Gastroesophageal sphincter (tissue), 4 donors: Measurements from ENCODE around the gene PCGF3. TPM values are rescaled to one million over a fixed set of nuclear protein-coding genes. Genes with fewer than 3 reads are reported as not detected.

Source experiments
- ATAC-seq: fragments of 150-250 bp; one replicate; pipeline ENCODE4 v1.9.1; 2016; ENCODE audit warnings: mild to moderate bottlenecking, moderate library complexity
- H3K27ac ChIP-seq, 4 donors: fragments of 200-600 bp; sonication (generic) in 3 of 4; 1 replicate in 3 of 4; 2 replicates in 1 of 4; pipeline ENCODE4 v1.5.1; 2016 to 2019
- H3K27me3 ChIP-seq: fragments of 200-600 bp; sonication (generic); one replicate; pipeline ENCODE4 v1.5.1; 2019
- H3K36me3 ChIP-seq, 2 donors: fragments of 200-600 bp; sonication (generic); one replicate each; pipeline ENCODE4 v1.5.1; 2019; ENCODE audit warnings: control low read depth in 1 of 2
- H3K4me1 ChIP-seq, 3 donors: fragments of 200-600 bp; sonication (generic); 1 replicate in 2 of 3; 2 replicates in 1 of 3; pipeline ENCODE4 v1.5.1; 2016 to 2019; ENCODE audit warnings: control low read depth in 2 of 3
- H3K4me3 ChIP-seq, 2 donors: fragments of 200-600 bp; sonication (generic); one replicate each; pipeline ENCODE4 v1.5.1; 2019; ENCODE audit warnings: mild to moderate bottlenecking in 1 of 2, moderate library complexity in 1 of 2
- H3K9me3 ChIP-seq, 3 donors: fragments of 200-600 bp; sonication (generic); one replicate each; pipeline ENCODE4 v1.5.1; 2017 to 2019; ENCODE audit warnings: control low read depth in 2 of 3
- CTCF ChIP-seq, 4 experiments: fragments of 200-600 bp in 2 of 4; fragments of 450-650 bp in 2 of 4; sonication (generic) in 1 of 4; IDR thresholded peaks; one replicate each; pipeline ENCODE4 v1.5.1; 2017 to 2019; ENCODE audit warnings: antibody characterized with exemption in 4 of 4, mild to moderate bottlenecking in 2 of 4, moderate library complexity in 2 of 4
- EP300 ChIP-seq: sonication (generic); formaldehyde crosslinking; IDR thresholded peaks from one replicate; pipeline ENCODE4 v1.6.1; 2017; ENCODE audit warnings: antibody characterized with exemption, mild to moderate bottlenecking
- POLR2A ChIP-seq, 2 donors: fragments of 450-650 bp; IDR thresholded peaks; one replicate each; pipeline ENCODE4 v1.6.1; 2017; ENCODE audit warnings: antibody characterized with exemption in 2 of 2, mild to moderate bottlenecking in 2 of 2, moderate library complexity in 1 of 2
- POLR2AphosphoS5 ChIP-seq: sonication (generic); formaldehyde crosslinking; IDR thresholded peaks from one replicate; pipeline ENCODE4 v1.6.1; 2017; ENCODE audit warnings: antibody characterized with exemption
- WGBS, 2 donors: methylation state at CpG; one replicate each; pipeline ENCODE4 v1.1.5; 2018; ENCODE audit warnings: low coverage in 1 of 2; 5-methylcytosine and 5-hydroxymethylcytosine counted together
- total RNA-seq, 4 donors: library from RNA; depleted of rRNA; stranded (reverse); fragments of >200 nt; gene quantifications; one replicate each; pipeline ENCODE4 v1.1.0, GENCODE V29; 2016

The PCGF3 gene
- total RNA-seq, 4 donors from 2014 or later = 24.4 to 46.5 (median 40.7) TPM

- Histone ChIP-seq H3K4me3 (no peak overlapping the region), H3K36me3 (peaks cover 0 to 83% of the 10 kb centered on the region in 2 donors), H3K4me1 (peaks cover 0 to 48% (median 15%) of the 10 kb centered on the region in 3 donors), H3K27me3 (no peaks in the 10 kb centered on the region), H3K27ac (no peak overlapping the region), H3K9me3 (peaks cover 0 to 5% (median 0%) of the 10 kb centered on the region in 3 donors)
- ATAC-seq = no peak
- no peak for TF ChIP-seq POLR2A (IDR thresholded peaks at IDR 0.05)
- no peak for TF ChIP-seq CTCF (IDR thresholded peaks at IDR 0.05)
- 79 to 87% methylated on average over 3 to 8 of the region's 12 CpGs for WGBS, 2 donors
Observed at GRCh38 chr4:768995-769394, 63.4 kb downstream of the PCGF3 start.

- peaks cover 0 to 3% (median 0%) of the 10 kb centered on the region in 3 donors for H3K9me3 ChIP-seq
- no peak for ATAC-seq
- no peak for TF ChIP-seq EP300
- no peak for TF ChIP-seq POLR2A (IDR thresholded peaks at IDR 0.05)
- TF ChIP-seq POLR2AphosphoS5 = no peak
- TF ChIP-seq CTCF (IDR thresholded peaks at IDR 0.05) = no peak
- no peak overlapping the region for H3K27ac ChIP-seq
- H3K36me3 ChIP-seq = peaks cover 0 to 80% of the 10 kb centered on the region in 2 donors
- WGBS, 2 donors = 89 to 95% methylated on average over 5 to 19 of the region's 19 CpGs
- H3K27me3 ChIP-seq = no peaks in the 10 kb centered on the region
- no peak overlapping the region for H3K4me3 ChIP-seq
- peaks cover 0 to 53% (median 15%) of the 10 kb centered on the region in 3 donors for H3K4me1 ChIP-seq
Observed at GRCh38 chr4:769511-769910, 63.9 kb downstream of the PCGF3 start.

- no peak for ATAC-seq
- WGBS, 2 donors = 98% methylated on average over 4 of the region's 5 CpGs; no CpG with 5 or more reads in 1 of the 2 donors
- H3K4me3 ChIP-seq = no peak overlapping the region
- no peaks in the 10 kb centered on the region for H3K27me3 ChIP-seq
- H3K27ac ChIP-seq = no peak overlapping the region
- peaks cover 0 to 53% (median 16%) of the 10 kb centered on the region in 3 donors for H3K4me1 ChIP-seq
- TF ChIP-seq POLR2AphosphoS5 (no peak), POLR2A (IDR thresholded peaks at IDR 0.05) (no peak), CTCF (IDR thresholded peaks at IDR 0.05) (no peak), EP300 (no peak)
- peaks cover 0 to 80% of the 10 kb centered on the region in 2 donors for H3K36me3 ChIP-seq
- H3K9me3 ChIP-seq = no peaks in the 10 kb centered on the region
Observed at GRCh38 chr4:770022-770421, 64.4 kb downstream of the PCGF3 start.

GRCh38 chr4:771464-771863, 65.8 kb downstream of the PCGF3 start:
- peaks cover 0 to 80% of the 10 kb centered on the region in 2 donors for H3K36me3 ChIP-seq
- H3K4me3 ChIP-seq = no peak overlapping the region
- H3K27me3 ChIP-seq = no peaks in the 10 kb centered on the region
- TF ChIP-seq CTCF (IDR thresholded peaks at IDR 0.05) (no peak), POLR2AphosphoS5 (no peak), EP300 (no peak), POLR2A (IDR thresholded peaks at IDR 0.05) (no peak)
- H3K9me3 ChIP-seq = no peaks in the 10 kb centered on the region
- no peak for ATAC-seq
- 45 to 73% methylated on average over 2 of the region's 6 CpGs for whole genome bisulfite sequencing, 2 donors
- H3K4me1 ChIP-seq = peaks cover 0 to 61% (median 18%) of the 10 kb centered on the region in 3 donors
- H3K27ac ChIP-seq = peak overlapping the region in 3 of 4 donors; percentile 60 to 62 (median 61)

GRCh38 chr4:772118-772517, 66.5 kb downstream of the PCGF3 start:
- H3K9me3 ChIP-seq = no peaks in the 10 kb centered on the region
- no peaks in the 10 kb centered on the region for H3K27me3 ChIP-seq
- TF ChIP-seq EP300 (no peak), CTCF (IDR thresholded peaks at IDR 0.05) (no peak), POLR2AphosphoS5 (no peak), POLR2A (IDR thresholded peaks at IDR 0.05) (no peak)
- 13 to 30% methylated on average over 3 of the region's 7 CpGs for WGBS, 2 donors
- peaks cover 0 to 80% of the 10 kb centered on the region in 2 donors for H3K36me3 ChIP-seq
- H3K4me1 ChIP-seq = peaks cover 0 to 61% (median 18%) of the 10 kb centered on the region in 3 donors
- H3K27ac ChIP-seq = peak overlapping the region in 3 of 4 donors; percentile 60 to 62 (median 61)
- peak; percentile 72 for ATAC-seq
- H3K4me3 ChIP-seq = no peak overlapping the region
